AG09319 (cell line): ENCODE data around the gene ESAM.
A peak's percentile ranks its signal among the peaks of the same experiment; 100 is the strongest.

ENCODE experiments used
- DNase-seq: peaks from one replicate; pipeline ENCODE4 v3.0.0-alpha.2; 2010; ENCODE audit warnings: low read depth; ENCODE audit errors: extremely low read depth
- TF ChIP-seq, protein P1 (sequence below): IDR thresholded peaks from 2 replicates; pipeline ENCODE4 v1.5.1; 2011; ENCODE audit warnings: low read depth, mild to moderate bottlenecking, inconsistent platforms, low read length, moderate library complexity

The ESAM gene

GRCh38 chr11:124745270-124745834, 16.7 kb downstream of the ESAM start:
- no peak for DNase-seq
- TF ChIP-seq, protein P1, sequence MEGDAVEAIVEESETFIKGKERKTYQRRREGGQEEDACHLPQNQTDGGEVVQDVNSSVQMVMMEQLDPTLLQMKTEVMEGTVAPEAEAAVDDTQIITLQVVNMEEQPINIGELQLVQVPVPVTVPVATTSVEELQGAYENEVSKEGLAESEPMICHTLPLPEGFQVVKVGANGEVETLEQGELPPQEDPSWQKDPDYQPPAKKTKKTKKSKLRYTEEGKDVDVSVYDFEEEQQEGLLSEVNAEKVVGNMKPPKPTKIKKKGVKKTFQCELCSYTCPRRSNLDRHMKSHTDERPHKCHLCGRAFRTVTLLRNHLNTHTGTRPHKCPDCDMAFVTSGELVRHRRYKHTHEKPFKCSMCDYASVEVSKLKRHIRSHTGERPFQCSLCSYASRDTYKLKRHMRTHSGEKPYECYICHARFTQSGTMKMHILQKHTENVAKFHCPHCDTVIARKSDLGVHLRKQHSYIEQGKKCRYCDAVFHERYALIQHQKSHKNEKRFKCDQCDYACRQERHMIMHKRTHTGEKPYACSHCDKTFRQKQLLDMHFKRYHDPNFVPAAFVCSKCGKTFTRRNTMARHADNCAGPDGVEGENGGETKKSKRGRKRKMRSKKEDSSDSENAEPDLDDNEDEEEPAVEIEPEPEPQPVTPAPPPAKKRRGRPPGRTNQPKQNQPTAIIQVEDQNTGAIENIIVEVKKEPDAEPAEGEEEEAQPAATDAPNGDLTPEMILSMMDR = no peak

DNA sequence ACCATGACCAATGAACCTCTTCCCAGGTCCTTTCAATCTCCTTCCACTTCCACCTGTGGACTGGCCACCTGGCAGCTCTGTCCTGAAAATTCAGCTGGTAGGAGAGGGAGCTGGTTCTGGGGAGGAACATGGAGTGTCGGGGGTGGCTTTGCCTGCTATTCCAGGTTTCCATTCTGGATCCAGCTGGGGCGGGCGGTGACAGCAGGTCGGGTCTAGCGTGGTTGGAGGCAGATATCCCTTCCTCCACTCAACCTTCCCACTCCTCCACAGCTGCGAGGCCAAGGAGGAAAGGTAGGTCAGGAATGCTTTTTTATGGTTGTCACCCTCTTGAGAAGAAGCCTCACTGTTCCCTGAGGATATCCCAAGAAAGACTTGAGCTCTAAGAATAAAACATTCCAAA, 19.0 kb downstream of the ESAM start:
- no peak for DNase-seq
- TF ChIP-seq, protein P1 = no peak

DNA sequence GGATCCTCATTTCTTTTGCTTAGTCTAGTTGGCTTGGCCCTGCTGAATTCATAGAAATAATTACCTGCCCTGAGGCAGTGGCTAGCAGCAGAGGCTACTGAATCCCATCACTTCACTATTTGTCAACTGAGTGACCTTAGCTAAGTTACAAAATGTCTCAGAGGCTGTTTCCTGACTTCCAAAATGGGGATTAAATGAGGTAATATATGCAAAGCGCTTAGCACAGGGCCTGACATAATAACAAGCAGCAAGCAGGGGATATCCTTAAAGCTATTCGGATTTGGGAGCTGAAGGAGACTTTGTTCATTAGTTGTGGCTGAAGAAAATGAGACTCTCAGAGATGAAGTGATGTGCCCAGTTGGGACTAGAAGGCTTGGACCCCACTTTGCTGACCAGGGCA, 19.5 kb downstream of the ESAM start:
- no peak for DNase-seq
- TF ChIP-seq, protein P1 = no peak

DNA sequence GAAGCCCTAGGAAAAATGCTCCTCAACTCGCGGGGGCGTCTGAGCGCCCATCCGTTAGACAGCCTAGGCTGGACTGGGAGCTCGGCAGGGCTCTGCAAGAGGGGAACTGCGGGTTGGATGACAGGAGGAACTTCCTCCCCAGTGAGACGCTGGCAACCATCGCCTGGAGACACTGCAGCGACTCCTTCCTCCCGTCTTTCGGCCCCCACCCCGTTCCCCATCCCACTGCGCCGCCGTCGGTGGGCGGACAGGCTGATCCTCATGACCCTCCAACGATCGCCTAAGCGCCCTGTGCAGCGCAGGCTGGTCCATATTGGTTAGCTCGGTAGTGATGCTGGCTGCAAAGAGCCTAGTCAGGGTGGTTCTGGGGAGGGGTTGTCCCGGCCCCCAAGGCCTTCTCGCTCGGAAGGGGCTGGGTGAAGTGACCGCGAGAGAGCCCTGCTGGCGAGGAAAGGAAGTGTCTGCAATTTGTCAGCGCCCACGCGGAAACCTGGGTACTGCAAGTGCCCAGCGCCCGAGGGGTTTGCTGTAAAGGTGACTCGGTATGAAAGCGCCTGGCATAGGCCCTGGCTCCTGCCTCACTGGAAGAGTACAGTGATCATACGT, 21.7 kb downstream of the ESAM start:
- TF ChIP-seq, protein P1 = peak; percentile 37
- no peak for DNase-seq

GRCh38 chr11:124739479-124740276, 22.4 kb downstream of the ESAM start, which contains the start of gene NRGN:
NRGN (plus strand) TSS chr11:124739942; CDS start chr11:124740085, 143 bp downstream.
- TF ChIP-seq, protein P1 = no peak

DNA sequence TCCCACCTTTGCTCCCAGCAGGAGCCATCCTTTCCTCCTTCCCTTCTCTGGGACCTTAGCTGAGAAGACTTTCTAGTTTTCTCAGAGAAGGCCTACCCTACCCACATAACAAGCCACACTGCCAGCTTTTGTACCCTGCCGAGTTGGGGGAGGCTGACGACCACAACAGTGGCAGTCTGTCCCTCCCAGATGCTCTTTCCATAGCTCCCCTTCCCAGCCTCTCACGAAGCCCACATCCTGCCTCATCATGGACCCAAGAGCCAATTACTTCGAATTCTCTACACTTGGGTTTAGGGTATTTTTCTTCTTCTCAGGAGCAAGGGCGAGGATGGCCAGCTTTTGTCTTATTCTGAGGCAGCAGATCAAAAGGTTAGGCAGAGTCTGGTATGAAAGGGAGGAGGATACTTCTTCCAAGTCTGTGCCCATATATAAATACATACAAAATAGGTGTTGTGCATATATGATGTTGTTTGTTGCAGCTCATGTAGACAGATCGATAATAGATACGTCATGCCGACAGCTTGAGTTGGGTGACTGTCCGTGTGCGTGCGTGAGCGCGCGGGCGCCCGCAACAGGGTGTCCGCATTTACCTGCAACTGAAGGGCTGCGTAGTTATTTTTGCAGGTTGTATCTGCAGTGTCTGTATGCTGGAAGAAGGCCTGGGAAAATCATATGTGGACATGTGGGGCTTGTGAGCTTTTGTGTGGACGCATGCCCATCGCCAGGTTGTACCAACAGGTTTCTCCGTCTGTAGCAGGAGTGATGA, 23.2 kb downstream of the ESAM start:
- DNase-seq = no peak
- TF ChIP-seq, protein P1 = no peak

More at GRCh38 chr11:124739479-124740276, 22.4 kb downstream of the ESAM start, which contains the start of gene NRGN:
- peak; percentile 49 for DNase-seq
